MM.1S (cell line): ENCODE measurements around the gene SHTN1.

Experiments used
- DNase-seq: peaks from one replicate; pipeline ENCODE4 v3.0.0-alpha.2; 2015
- H2AFZ ChIP-seq: fragments of 300-600 bp; sonication (generic); 2 replicates; pipeline ENCODE4 v1.6.0; 2016; ENCODE audit warnings: antibody characterized with exemption, low read length
- H3F3A ChIP-seq: fragments of 300-600 bp; sonication (generic); 2 replicates; pipeline ENCODE4 v1.6.1; 2016; ENCODE audit warnings: mild to moderate bottlenecking, antibody characterized with exemption, low read length, moderate library complexity, mixed read lengths; ENCODE audit not compliant: insufficient read depth
- H3K27ac ChIP-seq: fragments of 300-600 bp; sonication (generic); 2 replicates; pipeline ENCODE4 v1.5.1; 2016; ENCODE audit warnings: mild to moderate bottlenecking, low read length
- H3K27me3 ChIP-seq: fragments of 300-600 bp; sonication (generic); replicated peaks from 2 replicates; pipeline ENCODE4 v1.6.0; 2016; ENCODE audit warnings: low read length; ENCODE audit not compliant: insufficient read depth
- H3K36me3 ChIP-seq: fragments of 300-600 bp; sonication (generic); replicated peaks from 2 replicates; pipeline ENCODE4 v1.6.1; 2016; ENCODE audit warnings: mild to moderate bottlenecking, low read length, mixed read lengths; ENCODE audit not compliant: insufficient read depth
- H3K4me1 ChIP-seq: fragments of 300-600 bp; sonication (generic); 2 replicates; pipeline ENCODE4 v1.6.1; 2016; ENCODE audit warnings: low read length, mixed read lengths
- H3K4me2 ChIP-seq: fragments of 300-600 bp; sonication (generic); 2 replicates; pipeline ENCODE4 v1.6.0; 2016; ENCODE audit warnings: low read depth, low read length
- H3K4me3 ChIP-seq: fragments of 300-600 bp; sonication (generic); 2 replicates; pipeline ENCODE4 v1.5.1; 2016; ENCODE audit warnings: low read length, mixed read lengths
- H3K79me2 ChIP-seq: fragments of 300-600 bp; sonication (generic); 2 replicates; pipeline ENCODE4 v1.6.1; 2016; ENCODE audit warnings: mixed run types, low read length, mixed read lengths
- H3K9ac ChIP-seq: fragments of 300-600 bp; sonication (generic); 2 replicates; pipeline ENCODE4 v1.6.1; 2016; ENCODE audit warnings: low read length, mixed read lengths
- H3K9me2 ChIP-seq: fragments of 300-600 bp; sonication (generic); replicated peaks from 2 replicates; pipeline ENCODE4 v1.6.1; 2016; ENCODE audit warnings: mild to moderate bottlenecking, low read length, mixed read lengths; ENCODE audit not compliant: insufficient read depth
- H3K9me3 ChIP-seq: fragments of 300-600 bp; sonication (generic); replicated peaks from 2 replicates; pipeline ENCODE4 v1.6.1; 2016; ENCODE audit warnings: mild to moderate bottlenecking, low read length, mixed read lengths; ENCODE audit not compliant: insufficient read depth
- H4K20me1 ChIP-seq: fragments of 300-600 bp; sonication (generic); 2 replicates; pipeline ENCODE4 v1.6.1; 2016; ENCODE audit warnings: mild to moderate bottlenecking, low read length, moderate library complexity, mixed read lengths; ENCODE audit not compliant: insufficient read depth
- EZH2 ChIP-seq: fragments of 300-600 bp; sonication (generic); optimal IDR thresholded peaks from 2 replicates; pipeline ENCODE3; 2017; ENCODE audit warnings: low read depth, mild to moderate bottlenecking, antibody characterized with exemption, low read length, mixed read lengths
- EZH2phosphoT487 ChIP-seq: fragments of 300-600 bp; sonication (generic); IDR thresholded peaks from 2 replicates; pipeline ENCODE4 v1.6.1; 2018; ENCODE audit warnings: antibody characterized with exemption, low read length
- TF ChIP-seq, protein P1 (sequence below): fragments of 300-600 bp; sonication (generic); IDR thresholded peaks from 2 replicates; pipeline ENCODE4 v1.5.1; 2016; ENCODE audit warnings: antibody characterized with exemption, low read length, mixed read lengths

SHTN1 gene

GRCh38 chr10:116985611-116986010 lies 19.4 kb downstream of the SHTN1 start:
- Histone ChIP-seq H3K4me3 (no peak overlapping the region), H3K4me1 (no peaks in the 10 kb centered on the region), H2AFZ (no peak overlapping the region), H3K27ac (no peak overlapping the region), H4K20me1 (no peaks in the 10 kb centered on the region), H3K4me2 (no peak overlapping the region), H3K79me2 (no peaks in the 10 kb centered on the region), H3F3A (no peaks in the 10 kb centered on the region), H3K36me3 (no peaks in the 10 kb centered on the region), H3K9me3 (no peaks in the 10 kb centered on the region), H3K9me2 (no peaks in the 10 kb centered on the region), H3K9ac (no peak overlapping the region), H3K27me3 (no peaks in the 10 kb centered on the region)
- TF ChIP-seq, protein P1, sequence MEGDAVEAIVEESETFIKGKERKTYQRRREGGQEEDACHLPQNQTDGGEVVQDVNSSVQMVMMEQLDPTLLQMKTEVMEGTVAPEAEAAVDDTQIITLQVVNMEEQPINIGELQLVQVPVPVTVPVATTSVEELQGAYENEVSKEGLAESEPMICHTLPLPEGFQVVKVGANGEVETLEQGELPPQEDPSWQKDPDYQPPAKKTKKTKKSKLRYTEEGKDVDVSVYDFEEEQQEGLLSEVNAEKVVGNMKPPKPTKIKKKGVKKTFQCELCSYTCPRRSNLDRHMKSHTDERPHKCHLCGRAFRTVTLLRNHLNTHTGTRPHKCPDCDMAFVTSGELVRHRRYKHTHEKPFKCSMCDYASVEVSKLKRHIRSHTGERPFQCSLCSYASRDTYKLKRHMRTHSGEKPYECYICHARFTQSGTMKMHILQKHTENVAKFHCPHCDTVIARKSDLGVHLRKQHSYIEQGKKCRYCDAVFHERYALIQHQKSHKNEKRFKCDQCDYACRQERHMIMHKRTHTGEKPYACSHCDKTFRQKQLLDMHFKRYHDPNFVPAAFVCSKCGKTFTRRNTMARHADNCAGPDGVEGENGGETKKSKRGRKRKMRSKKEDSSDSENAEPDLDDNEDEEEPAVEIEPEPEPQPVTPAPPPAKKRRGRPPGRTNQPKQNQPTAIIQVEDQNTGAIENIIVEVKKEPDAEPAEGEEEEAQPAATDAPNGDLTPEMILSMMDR: no peak
- no peak for DNase-seq

- no peaks in the 10 kb centered on the region for H4K20me1 ChIP-seq
- no peak overlapping the region for H3K4me3 ChIP-seq
- no peaks in the 10 kb centered on the region for H3K9me3 ChIP-seq
- no peak for DNase-seq
- no peak overlapping the region for H3K9ac ChIP-seq
- no peaks in the 10 kb centered on the region for H3K27me3 ChIP-seq
- TF ChIP-seq, protein P1: no peak
- TF ChIP-seq EZH2 (no peak), EZH2phosphoT487 (no peak)
- H2AFZ ChIP-seq: no peak overlapping the region
- H3K9me2 ChIP-seq: no peaks in the 10 kb centered on the region
- H3K4me1 ChIP-seq: no peaks in the 10 kb centered on the region
- H3K79me2 ChIP-seq: no peaks in the 10 kb centered on the region
- no peak overlapping the region for H3K4me2 ChIP-seq
- H3K27ac ChIP-seq: no peak overlapping the region
- no peaks in the 10 kb centered on the region for H3F3A ChIP-seq
- H3K36me3 ChIP-seq: no peaks in the 10 kb centered on the region
Observed at GRCh38 chr10:116984202-116984990, 20.6 kb downstream of the SHTN1 start.

DNA sequence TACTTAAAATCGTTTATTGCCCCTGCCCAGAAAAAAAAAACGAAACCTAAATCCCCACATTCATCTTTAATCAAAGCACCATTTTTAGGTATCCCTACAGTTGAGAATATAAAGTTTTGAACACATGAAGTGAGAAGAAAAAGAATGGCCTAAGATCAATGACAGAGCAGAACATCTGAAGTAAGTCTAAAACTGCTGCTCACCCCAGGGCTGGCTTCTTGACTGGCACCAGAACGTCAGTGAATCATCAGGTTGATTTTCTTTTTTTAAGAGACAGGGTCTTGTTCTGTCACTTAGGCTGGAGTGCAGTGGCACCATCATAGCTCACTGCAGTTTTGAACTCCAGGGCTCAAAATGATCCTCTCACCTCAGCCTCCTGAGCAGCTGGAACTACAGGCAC lies 24.9 kb downstream of the SHTN1 start:
- H4K20me1 ChIP-seq: no peaks in the 10 kb centered on the region
- no peaks in the 10 kb centered on the region for H3F3A ChIP-seq
- no peaks in the 10 kb centered on the region for H3K27me3 ChIP-seq
- H3K4me3 ChIP-seq: no peak overlapping the region
- no peak overlapping the region for H2AFZ ChIP-seq
- no peaks in the 10 kb centered on the region for H3K9me3 ChIP-seq
- H3K9me2 ChIP-seq: no peaks in the 10 kb centered on the region
- no peak overlapping the region for H3K4me2 ChIP-seq
- no peak overlapping the region for H3K9ac ChIP-seq
- H3K4me1 ChIP-seq: 0 out of 2 replicates have a peak, but pooled peaks cover 3% of the 10 kb centered on the region
- DNase-seq: no peak
- no peak overlapping the region for H3K27ac ChIP-seq
- no peaks in the 10 kb centered on the region for H3K36me3 ChIP-seq
- no peaks in the 10 kb centered on the region for H3K79me2 ChIP-seq
- TF ChIP-seq EZH2phosphoT487 (no peak), EZH2 (no peak)
- TF ChIP-seq, protein P1: no peak
